ENCODE measurements around the gene ANAPC13. TPM values are rescaled to one million over a fixed set of nuclear protein-coding genes. Genes with fewer than 3 reads are reported as not detected.

ANAPC13 gene
- total RNA-seq = 29.6 TPM

GRCh38 chr3:134485718-134486576 lies at the start of gene ANAPC13, which contains the start of gene CEP63:
Gene ANAPC13, minus strand, starts transcription at chr3:134485985. Its CDS starts 3,081 bp downstream, at chr3:134482904.
Gene CEP63, plus strand, starts transcription at chr3:134486057. Its CDS starts 9,264 bp downstream, at chr3:134495321.
- Histone ChIP-seq H3K9me3 (ENCODE audit: low read depth, low read length) (no peaks in the 10 kb centered on the region), H3K4me1 (ENCODE audit: insufficient read depth, low read length) (peaks cover 42% of the 10 kb centered on the region), H3K27me3 (ENCODE audit: insufficient read depth, low read length) (no peaks in the 10 kb centered on the region), H3K4me3 (ENCODE audit: low read length) (peak within 1 kb of the TSS; percentile 92)

- H3K9me3 ChIP-seq (ENCODE audit: low read depth, low read length) = no peaks in the 10 kb centered on the region
- peaks cover 18% of the 10 kb centered on the region for H3K4me1 ChIP-seq (ENCODE audit: insufficient read depth, low read length)
- H3K4me3 ChIP-seq (ENCODE audit: low read length) = no peak overlapping the region
- no peaks in the 10 kb centered on the region for H3K27me3 ChIP-seq (ENCODE audit: insufficient read depth, low read length)
Measured at GRCh38 chr3:134535186-134535970, 49.6 kb upstream of the ANAPC13 start.

GRCh38 chr3:134533493-134533892 lies 47.7 kb upstream of the ANAPC13 start:
- H3K27me3 ChIP-seq (ENCODE audit: insufficient read depth, low read length) = no peaks in the 10 kb centered on the region
- peaks cover 18% of the 10 kb centered on the region for H3K4me1 ChIP-seq (ENCODE audit: insufficient read depth, low read length)
- H3K9me3 ChIP-seq (ENCODE audit: low read depth, low read length) = no peaks in the 10 kb centered on the region
- H3K4me3 ChIP-seq (ENCODE audit: low read length) = no peak overlapping the region

- Histone ChIP-seq H3K4me1 (ENCODE audit: insufficient read depth, low read length) (no peaks in the 10 kb centered on the region), H3K27me3 (ENCODE audit: insufficient read depth, low read length) (no peaks in the 10 kb centered on the region), H3K9me3 (ENCODE audit: low read depth, low read length) (peaks cover 37% of the 10 kb centered on the region), H3K4me3 (ENCODE audit: low read length) (no peak overlapping the region)
Measured at GRCh38 chr3:134527538-134528186, 41.9 kb upstream of the ANAPC13 start.

- Histone ChIP-seq H3K4me3 (ENCODE audit: low read length) (no peak overlapping the region), H3K9me3 (ENCODE audit: low read depth, low read length) (peaks cover 43% of the 10 kb centered on the region), H3K27me3 (ENCODE audit: insufficient read depth, low read length) (no peaks in the 10 kb centered on the region), H3K4me1 (ENCODE audit: insufficient read depth, low read length) (no peaks in the 10 kb centered on the region)
Measured at GRCh38 chr3:134527037-134527436, 41.3 kb upstream of the ANAPC13 start.

- Histone ChIP-seq H3K9me3 (ENCODE audit: low read depth, low read length) (peaks cover 43% of the 10 kb centered on the region), H3K4me3 (ENCODE audit: low read length) (no peak overlapping the region), H3K27me3 (ENCODE audit: insufficient read depth, low read length) (no peaks in the 10 kb centered on the region), H3K4me1 (ENCODE audit: insufficient read depth, low read length) (no peaks in the 10 kb centered on the region)
Measured at GRCh38 chr3:134526319-134526718, 40.5 kb upstream of the ANAPC13 start.

GRCh38 chr3:134525293-134525692 lies 39.5 kb upstream of the ANAPC13 start:
- Histone ChIP-seq H3K9me3 (ENCODE audit: low read depth, low read length) (peaks cover 47% of the 10 kb centered on the region), H3K27me3 (ENCODE audit: insufficient read depth, low read length) (no peaks in the 10 kb centered on the region), H3K4me1 (ENCODE audit: insufficient read depth, low read length) (no peaks in the 10 kb centered on the region), H3K4me3 (ENCODE audit: low read length) (no peak overlapping the region)

- Histone ChIP-seq H3K9me3 (ENCODE audit: low read depth, low read length) (peaks cover 54% of the 10 kb centered on the region), H3K27me3 (ENCODE audit: insufficient read depth, low read length) (no peaks in the 10 kb centered on the region), H3K4me3 (ENCODE audit: low read length) (no peak overlapping the region), H3K4me1 (ENCODE audit: insufficient read depth, low read length) (no peaks in the 10 kb centered on the region)
Measured at GRCh38 chr3:134522541-134522940, 36.8 kb upstream of the ANAPC13 start.

GRCh38 chr3:134517791-134518190 lies 32.0 kb upstream of the ANAPC13 start:
- no peak overlapping the region for H3K4me3 ChIP-seq (ENCODE audit: low read length)
- H3K27me3 ChIP-seq (ENCODE audit: insufficient read depth, low read length) = no peaks in the 10 kb centered on the region
- no peaks in the 10 kb centered on the region for H3K4me1 ChIP-seq (ENCODE audit: insufficient read depth, low read length)
- peaks cover 18% of the 10 kb centered on the region for H3K9me3 ChIP-seq (ENCODE audit: low read depth, low read length)

GRCh38 chr3:134516905-134517304 lies 31.1 kb upstream of the ANAPC13 start:
- H3K27me3 ChIP-seq (ENCODE audit: insufficient read depth, low read length) = no peaks in the 10 kb centered on the region

GRCh38 chr3:134511500-134511899 lies 25.7 kb upstream of the ANAPC13 start:
- Histone ChIP-seq H3K27me3 (ENCODE audit: insufficient read depth, low read length) (no peaks in the 10 kb centered on the region), H3K9me3 (ENCODE audit: low read depth, low read length) (no peaks in the 10 kb centered on the region), H3K4me3 (ENCODE audit: low read length) (no peak overlapping the region), H3K4me1 (ENCODE audit: insufficient read depth, low read length) (no peaks in the 10 kb centered on the region)

More at GRCh38 chr3:134516905-134517304, 31.1 kb upstream of the ANAPC13 start:
- Histone ChIP-seq H3K4me3 (ENCODE audit: low read length) (no peak overlapping the region), H3K9me3 (ENCODE audit: low read depth, low read length) (peaks cover 11% of the 10 kb centered on the region), H3K4me1 (ENCODE audit: insufficient read depth, low read length) (no peaks in the 10 kb centered on the region)

- Histone ChIP-seq H3K4me3 (ENCODE audit: low read length) (no peak overlapping the region), H3K9me3 (ENCODE audit: low read depth, low read length) (peaks cover 25% of the 10 kb centered on the region), H3K27me3 (ENCODE audit: insufficient read depth, low read length) (no peaks in the 10 kb centered on the region), H3K4me1 (ENCODE audit: insufficient read depth, low read length) (no peaks in the 10 kb centered on the region)
Measured at GRCh38 chr3:134505485-134505884, 19.7 kb upstream of the ANAPC13 start.

- H3K9me3 ChIP-seq (ENCODE audit: low read depth, low read length) = peaks cover 25% of the 10 kb centered on the region
- H3K4me3 ChIP-seq (ENCODE audit: low read length) = no peak overlapping the region
- H3K4me1 ChIP-seq (ENCODE audit: insufficient read depth, low read length) = no peaks in the 10 kb centered on the region
- no peaks in the 10 kb centered on the region for H3K27me3 ChIP-seq (ENCODE audit: insufficient read depth, low read length)
Measured at GRCh38 chr3:134504132-134504531, 18.3 kb upstream of the ANAPC13 start.

- Histone ChIP-seq H3K4me3 (ENCODE audit: low read length) (no peak overlapping the region), H3K4me1 (ENCODE audit: insufficient read depth, low read length) (no peaks in the 10 kb centered on the region), H3K27me3 (ENCODE audit: insufficient read depth, low read length) (no peaks in the 10 kb centered on the region), H3K9me3 (ENCODE audit: low read depth, low read length) (peaks cover 25% of the 10 kb centered on the region)
Measured at GRCh38 chr3:134503266-134503665, 17.5 kb upstream of the ANAPC13 start.

Measured in mononuclear cell (primary cell).